OCI-LY1 (cell line): Measurements from ENCODE around the gene DENND1A.

Source experiments
- H2AFZ ChIP-seq: fragments of 200-600 bp; sonication (generic), shearing (Covaris generic); 2 replicates; pipeline ENCODE4 v1.6.0; 2014; ENCODE audit warnings: antibody characterized with exemption, mild to moderate bottlenecking, low read length
- H3F3A ChIP-seq: fragments of 200-600 bp; sonication (generic), shearing (Covaris generic); 2 replicates; pipeline ENCODE4 v1.6.0; 2014; ENCODE audit warnings: mild to moderate bottlenecking, antibody characterized with exemption, low read length, moderate library complexity; ENCODE audit not compliant: insufficient read depth
- H3K27ac ChIP-seq: fragments of 200-600 bp; sonication (generic); 2 replicates; pipeline ENCODE4 v1.5.1; 2014; ENCODE audit warnings: low read length, mixed run types, mild to moderate bottlenecking, low read depth; ENCODE audit not compliant: poor library complexity, severe bottlenecking
- H3K27me3 ChIP-seq: fragments of 200-600 bp; sonication (generic); 2 replicates; pipeline ENCODE4 v1.6.0; 2014; ENCODE audit warnings: antibody characterized with exemption, mild to moderate bottlenecking, low read length, moderate library complexity; ENCODE audit not compliant: insufficient read depth
- H3K36me3 ChIP-seq: fragments of 200-600 bp; sonication (generic); 2 replicates; pipeline ENCODE4 v1.6.1; 2014; ENCODE audit warnings: mild to moderate bottlenecking, antibody characterized with exemption, low read length, moderate library complexity, mixed read lengths; ENCODE audit not compliant: insufficient read depth
- H3K4me1 ChIP-seq: fragments of 200-600 bp; sonication (generic); 2 replicates; pipeline ENCODE4 v1.5.1; 2014; ENCODE audit warnings: mild to moderate bottlenecking, low read length, moderate library complexity; ENCODE audit not compliant: insufficient read depth, severe bottlenecking
- H3K4me2 ChIP-seq: fragments of 200-600 bp; sonication (generic), shearing (Covaris generic); 2 replicates; pipeline ENCODE4 v1.6.1; 2014; ENCODE audit warnings: low read length
- H3K4me3 ChIP-seq: fragments of 200-600 bp; sonication (generic); 2 replicates; pipeline ENCODE4 v1.5.1; 2014; ENCODE audit warnings: low read length, low read depth, mild to moderate bottlenecking, mixed read lengths; ENCODE audit not compliant: poor library complexity, severe bottlenecking
- H3K79me2 ChIP-seq: fragments of 200-600 bp; shearing (Covaris generic); 2 replicates; pipeline ENCODE4 v1.6.1; 2016; ENCODE audit warnings: mixed run types, low read length, mixed read lengths; ENCODE audit not compliant: insufficient read depth
- H3K9ac ChIP-seq: fragments of 200-600 bp; sonication (generic), shearing (Covaris generic); 2 replicates; pipeline ENCODE4 v1.6.1; 2014; ENCODE audit warnings: mild to moderate bottlenecking, low read length, mixed read lengths
- H3K9me2 ChIP-seq: fragments of 200-600 bp; sonication (generic), shearing (Covaris generic); 2 replicates; pipeline ENCODE4 v1.6.1; 2014; ENCODE audit warnings: low read depth, mild to moderate bottlenecking, low read length, mixed read lengths
- H3K9me3 ChIP-seq: fragments of 200-600 bp; shearing (Covaris generic); 2 replicates; pipeline ENCODE4 v1.6.1; 2014; ENCODE audit warnings: low read length, mixed read lengths
- H4K20me1 ChIP-seq: fragments of 200-600 bp; sonication (generic), shearing (Covaris generic); 2 replicates; pipeline ENCODE4 v1.6.0; 2016; ENCODE audit warnings: mild to moderate bottlenecking, low read length; ENCODE audit not compliant: insufficient read depth
- CTCF ChIP-seq: fragments of 200-600 bp; sonication (generic), shearing (Covaris generic); IDR thresholded peaks from 2 replicates; pipeline ENCODE4 v1.5.1; 2017; ENCODE audit warnings: mild to moderate bottlenecking, antibody characterized with exemption, low read length, moderate library complexity, mixed read lengths
- EZH2 ChIP-seq: fragments of 200-600 bp; sonication (generic), shearing (Covaris generic); IDR thresholded peaks from 2 replicates; pipeline ENCODE4 v1.8.0; 2017; ENCODE audit warnings: borderline replicate concordance, mixed run types, mild to moderate bottlenecking, antibody characterized with exemption, low read length, moderate library complexity, mixed read lengths

DENND1A gene

GRCh38 chr9:123591283-123591682 lies 338.6 kb downstream of the DENND1A start:
- H4K20me1 ChIP-seq, result no peaks in the 10 kb centered on the region
- no peak for TF ChIP-seq EZH2
- no peak for TF ChIP-seq CTCF

GRCh38 chr9:123590499-123590898 lies 339.4 kb downstream of the DENND1A start:
- Histone ChIP-seq H3K27me3 (no peaks in the 10 kb centered on the region), H3K36me3 (no peaks in the 10 kb centered on the region), H3K9me2 (no peaks in the 10 kb centered on the region), H3K27ac (no peak overlapping the region), H3K4me3 (no peak overlapping the region), H3K9ac (no peak overlapping the region), H3K9me3 (no peaks in the 10 kb centered on the region), H3K79me2 (no peaks in the 10 kb centered on the region), H2AFZ (no peak overlapping the region), H3K4me2 (no peak overlapping the region), H3F3A (no peaks in the 10 kb centered on the region), H3K4me1 (no peaks in the 10 kb centered on the region), H4K20me1 (no peaks in the 10 kb centered on the region)
- TF ChIP-seq CTCF, result no peak
- TF ChIP-seq EZH2, result no peak

More at GRCh38 chr9:123591283-123591682, 338.6 kb downstream of the DENND1A start:
- Histone ChIP-seq H3K9me2 (no peaks in the 10 kb centered on the region), H3F3A (no peaks in the 10 kb centered on the region), H3K4me1 (no peaks in the 10 kb centered on the region), H3K27me3 (no peaks in the 10 kb centered on the region), H2AFZ (no peak overlapping the region), H3K4me2 (no peak overlapping the region), H3K4me3 (no peak overlapping the region), H3K79me2 (no peaks in the 10 kb centered on the region), H3K36me3 (no peaks in the 10 kb centered on the region), H3K9me3 (no peaks in the 10 kb centered on the region), H3K27ac (no peak overlapping the region), H3K9ac (no peak overlapping the region)

GRCh38 chr9:123589361-123590239 lies 340.3 kb downstream of the DENND1A start:
- H3F3A ChIP-seq, result no peaks in the 10 kb centered on the region
- H3K36me3 ChIP-seq, result no peaks in the 10 kb centered on the region
- no peak overlapping the region for H3K9ac ChIP-seq
- TF ChIP-seq EZH2, result no peak
- TF ChIP-seq CTCF, result no peak
- no peaks in the 10 kb centered on the region for H4K20me1 ChIP-seq
- H3K27ac ChIP-seq, result no peak overlapping the region
- no peaks in the 10 kb centered on the region for H3K27me3 ChIP-seq
- H3K4me2 ChIP-seq, result no peak overlapping the region
- H2AFZ ChIP-seq, result no peak overlapping the region
- H3K9me3 ChIP-seq, result no peaks in the 10 kb centered on the region
- no peaks in the 10 kb centered on the region for H3K4me1 ChIP-seq
- no peaks in the 10 kb centered on the region for H3K9me2 ChIP-seq
- no peak overlapping the region for H3K4me3 ChIP-seq
- no peaks in the 10 kb centered on the region for H3K79me2 ChIP-seq
